ENCODE data around the gene INAFM1. TPM values are rescaled to one million over a fixed set of nuclear protein-coding genes. Genes with fewer than 3 reads are reported as not detected.
A peak's percentile ranks its signal among the peaks of the same experiment; 100 is the strongest.
"Not testable (repeated sequence)": the region's sequence is repeated elsewhere in the genome, so short reads cannot be mapped to it uniquely, and the experiment has no call there.

The INAFM1 gene
- total RNA-seq, 4 donors from 2014 or later: 6.0 to 13.6 (median 8.2) TPM

DNA sequence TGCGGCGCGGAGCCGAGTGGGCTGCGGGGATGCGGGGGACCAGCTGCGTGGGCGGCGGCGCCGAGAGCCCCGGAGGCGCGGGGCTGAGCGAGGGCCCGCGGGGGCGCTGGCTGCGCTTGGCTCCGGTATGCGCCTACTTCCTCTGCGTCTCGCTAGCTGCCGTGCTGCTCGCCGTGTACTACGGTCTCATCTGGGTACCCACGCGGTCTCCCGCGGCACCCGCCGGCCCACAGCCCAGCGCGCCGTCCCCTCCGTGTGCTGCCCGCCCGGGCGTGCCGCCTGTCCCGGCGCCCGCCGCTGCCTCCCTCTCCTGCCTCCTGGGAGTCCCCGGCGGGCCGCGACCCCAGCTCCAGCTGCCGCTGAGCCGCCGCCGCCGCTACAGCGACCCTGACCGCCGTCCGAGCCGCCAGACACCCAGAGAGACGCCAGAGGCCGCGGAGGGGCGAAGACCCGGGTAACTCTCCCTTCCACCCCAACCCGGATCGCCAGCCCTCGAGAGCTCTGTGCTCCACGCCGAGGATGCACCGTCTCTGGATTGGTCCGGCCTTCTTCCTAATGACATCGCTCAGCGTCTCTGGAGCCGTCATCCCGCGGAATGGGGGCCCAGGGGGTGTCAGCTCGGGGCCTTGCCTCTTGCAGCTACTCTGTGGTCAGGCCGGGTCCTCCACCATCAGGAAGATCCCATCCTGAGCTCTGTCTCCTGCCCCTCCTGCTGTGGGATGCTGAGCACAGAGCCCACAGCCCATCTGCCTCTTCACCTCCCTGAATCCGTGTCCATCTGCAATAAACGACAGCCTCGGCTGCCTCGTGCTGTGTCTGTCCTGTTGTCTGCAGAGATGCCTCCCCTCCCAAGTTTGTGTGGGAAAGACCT is 441 bp downstream of the INAFM1 start:
- TF ChIP-seq, protein P1, sequence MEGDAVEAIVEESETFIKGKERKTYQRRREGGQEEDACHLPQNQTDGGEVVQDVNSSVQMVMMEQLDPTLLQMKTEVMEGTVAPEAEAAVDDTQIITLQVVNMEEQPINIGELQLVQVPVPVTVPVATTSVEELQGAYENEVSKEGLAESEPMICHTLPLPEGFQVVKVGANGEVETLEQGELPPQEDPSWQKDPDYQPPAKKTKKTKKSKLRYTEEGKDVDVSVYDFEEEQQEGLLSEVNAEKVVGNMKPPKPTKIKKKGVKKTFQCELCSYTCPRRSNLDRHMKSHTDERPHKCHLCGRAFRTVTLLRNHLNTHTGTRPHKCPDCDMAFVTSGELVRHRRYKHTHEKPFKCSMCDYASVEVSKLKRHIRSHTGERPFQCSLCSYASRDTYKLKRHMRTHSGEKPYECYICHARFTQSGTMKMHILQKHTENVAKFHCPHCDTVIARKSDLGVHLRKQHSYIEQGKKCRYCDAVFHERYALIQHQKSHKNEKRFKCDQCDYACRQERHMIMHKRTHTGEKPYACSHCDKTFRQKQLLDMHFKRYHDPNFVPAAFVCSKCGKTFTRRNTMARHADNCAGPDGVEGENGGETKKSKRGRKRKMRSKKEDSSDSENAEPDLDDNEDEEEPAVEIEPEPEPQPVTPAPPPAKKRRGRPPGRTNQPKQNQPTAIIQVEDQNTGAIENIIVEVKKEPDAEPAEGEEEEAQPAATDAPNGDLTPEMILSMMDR (IDR thresholded peaks at IDR 0.05): no peak
- TF ChIP-seq POLR2A (IDR thresholded peaks at IDR 0.05): no peak
- DNase-seq (ENCODE audit: low spot score in 2 of 2): peak; percentile 53 to 92
- 8% methylated on average over 35 to 70 of the region's 82 CpGs for WGBS, 2 donors
- intact Hi-C loops (cut with DNase I; ENCODE audit: low total_unique reads): no loop called here
- peak overlapping the region; percentile 28 for H3K4me3 ChIP-seq (ENCODE audit: low read depth, poor library complexity, severe bottlenecking)

DNA sequence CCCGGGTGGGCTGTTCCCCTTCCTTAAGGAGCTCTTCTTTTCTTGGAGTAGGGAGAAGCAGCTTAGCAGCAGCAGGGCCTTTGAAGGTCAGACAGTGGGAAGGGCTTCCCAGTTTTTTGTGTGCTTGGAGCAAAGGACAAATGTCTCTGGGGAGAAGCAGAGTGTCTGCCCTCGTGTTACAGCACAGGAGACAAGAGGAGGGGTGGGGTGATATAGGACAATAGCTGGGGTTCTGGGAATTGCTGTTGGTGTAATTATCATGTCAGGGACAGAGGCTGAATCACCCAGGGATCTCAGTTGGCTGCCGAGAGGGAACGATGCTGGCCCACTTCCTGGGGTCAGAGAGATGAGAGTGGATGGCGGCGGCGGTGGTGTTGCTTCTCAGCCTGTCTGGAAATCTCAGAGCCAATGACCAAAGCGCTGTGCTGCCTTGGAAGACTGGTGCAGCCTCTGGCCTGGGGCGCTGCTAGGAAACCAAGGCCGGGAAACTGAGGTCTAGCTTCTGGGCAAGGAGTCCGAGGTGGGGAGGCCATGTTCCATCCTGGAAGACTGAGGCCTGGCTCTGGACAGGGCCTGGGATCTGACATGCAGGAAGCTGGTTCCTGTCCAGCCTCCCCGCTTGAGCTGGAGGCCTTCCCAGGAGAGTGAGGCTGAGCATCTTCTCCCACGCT is 1.2 kb downstream of the INAFM1 start:
- peak in 1 of 2 donors; percentile 92 for DNase-seq (ENCODE audit: low spot score in 2 of 2)
- no peak overlapping the region for H3K4me3 ChIP-seq (ENCODE audit: low read depth, poor library complexity, severe bottlenecking)
- intact Hi-C loops (cut with DNase I; ENCODE audit: low total_unique reads): no loop called here
- no peak for TF ChIP-seq POLR2A (IDR thresholded peaks at IDR 0.05)
- TF ChIP-seq, protein P1 (IDR thresholded peaks at IDR 0.05): no peak
- 64 to 65% methylated on average over 12 to 13 of the region's 13 CpGs for WGBS, 2 donors

DNA sequence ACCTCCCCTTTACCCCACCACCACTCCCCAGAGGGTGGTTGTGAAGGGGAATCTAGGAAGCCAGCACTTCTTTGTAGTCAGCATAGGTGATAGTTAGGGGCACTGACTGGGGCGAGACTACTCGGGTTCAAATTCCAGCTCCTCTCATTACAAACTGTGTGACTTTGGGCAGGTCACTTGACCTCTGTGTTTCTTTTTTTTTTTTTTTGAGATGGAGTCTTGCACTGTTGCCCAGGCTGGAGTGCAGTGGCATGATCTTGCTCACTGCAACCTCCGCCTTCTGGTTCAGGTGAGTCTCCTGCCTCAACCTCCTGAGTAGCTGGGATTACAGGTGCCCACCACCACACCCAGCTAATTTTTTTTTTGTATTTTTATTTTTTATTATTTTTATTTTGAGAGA is 1.8 kb downstream of the INAFM1 start:
- H3K4me3 ChIP-seq (ENCODE audit: low read depth, poor library complexity, severe bottlenecking); DNase-seq (ENCODE audit: low spot score in 2 of 2); intact Hi-C loops (cut with DNase I; ENCODE audit: low total_unique reads): not testable (repeated sequence)
- WGBS, 2 donors: 87 to 91% methylated on average over 3 of the region's 3 CpGs

DNA sequence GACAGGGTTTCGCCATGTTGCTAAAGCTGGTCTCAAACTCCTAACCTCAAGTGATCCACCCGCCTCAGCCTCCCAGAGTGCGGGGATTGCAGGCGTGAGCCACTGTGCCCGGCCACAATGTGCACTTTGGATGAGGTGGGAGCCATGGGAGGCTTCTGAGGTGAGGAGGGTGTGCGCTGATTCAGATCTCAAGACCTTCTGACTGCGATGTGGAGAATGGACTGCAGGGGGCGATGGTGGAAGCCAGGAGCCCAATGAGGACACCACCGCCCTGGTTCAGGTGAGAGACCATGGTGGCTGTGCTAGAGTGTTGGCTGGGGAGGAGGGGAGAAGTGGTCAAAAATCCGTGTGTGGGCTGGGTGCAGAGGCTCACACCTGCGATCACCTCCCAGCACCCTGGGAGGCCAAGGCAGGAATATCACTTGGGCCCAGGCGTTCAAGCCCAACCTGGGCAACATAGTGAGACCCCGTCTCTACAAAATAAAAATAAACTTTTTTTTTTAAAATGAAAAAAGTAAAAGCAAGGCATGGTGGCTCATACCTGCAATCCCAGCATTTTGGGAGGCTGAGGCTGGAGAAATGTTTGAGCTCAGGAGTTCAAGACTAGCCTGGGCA is 5.6 kb downstream of the INAFM1 start:
- DNase-seq (ENCODE audit: low spot score in 2 of 2): no peak
- H3K4me3 ChIP-seq (ENCODE audit: low read depth, poor library complexity, severe bottlenecking): no peak overlapping the region

DNA sequence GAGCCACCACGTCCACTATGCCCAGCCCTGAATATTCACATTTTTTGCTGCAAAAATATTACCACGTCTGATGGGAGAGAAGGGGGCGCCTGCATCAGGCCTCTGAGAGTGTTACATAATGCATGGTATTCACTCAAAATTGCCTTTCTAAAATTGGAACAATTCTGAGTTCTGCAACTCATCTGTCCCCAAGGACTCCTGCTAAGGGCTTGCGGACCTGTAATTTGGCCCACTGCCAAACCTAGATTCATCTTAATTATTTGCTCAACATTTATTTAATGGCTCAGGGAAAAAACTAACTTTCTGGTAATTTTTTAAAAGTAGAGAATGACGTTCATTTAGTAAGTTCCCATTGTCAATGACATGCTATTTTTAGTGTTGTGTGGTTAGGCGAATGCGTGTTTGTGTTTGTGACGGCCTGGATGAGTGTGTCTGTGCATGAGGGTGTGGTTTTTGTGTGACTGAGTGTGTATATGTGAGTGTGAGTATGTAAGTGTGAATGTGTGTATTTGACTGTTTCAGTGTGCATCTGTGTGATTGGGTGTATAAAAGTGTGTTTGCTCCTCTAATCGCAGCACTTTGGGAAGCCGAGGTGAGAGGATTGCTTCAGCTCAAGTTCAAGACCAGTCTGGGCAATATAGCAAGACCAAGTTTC is 8.8 kb downstream of the INAFM1 start:
- no peak for TF ChIP-seq POLR2A (IDR thresholded peaks at IDR 0.05)
- TF ChIP-seq, protein P1 (IDR thresholded peaks at IDR 0.05): no peak
- intact Hi-C loops (cut with DNase I; ENCODE audit: low total_unique reads): no loop called here
- DNase-seq (ENCODE audit: low spot score in 2 of 2): no peak
- WGBS, 2 donors: 69 to 73% methylated on average over 10 of the region's 10 CpGs
- H3K4me3 ChIP-seq (ENCODE audit: low read depth, poor library complexity, severe bottlenecking): no peak overlapping the region

More for the DNA sequence above, 5.6 kb downstream of the INAFM1 start:
- WGBS, 2 donors: 90 to 94% methylated on average over 13 of the region's 13 CpGs
- TF ChIP-seq, protein P1 (IDR thresholded peaks at IDR 0.05): no peak
- no peak for TF ChIP-seq POLR2A (IDR thresholded peaks at IDR 0.05)
- intact Hi-C loops (cut with DNase I; ENCODE audit: low total_unique reads): no loop called here

Measured in lower leg skin (tissue), 4 donors.